GM19043 (cell line): ENCODE measurements around the gene HIPK2.

Experiments used
- ATAC-seq: cut with Tn5 transposase; IDR thresholded peaks from one replicate; pipeline ENCODE4 v1.9.1; 2021; ENCODE audit warnings: low read depth; ENCODE audit not compliant: unreplicated experiment

The HIPK2 gene

DNA sequence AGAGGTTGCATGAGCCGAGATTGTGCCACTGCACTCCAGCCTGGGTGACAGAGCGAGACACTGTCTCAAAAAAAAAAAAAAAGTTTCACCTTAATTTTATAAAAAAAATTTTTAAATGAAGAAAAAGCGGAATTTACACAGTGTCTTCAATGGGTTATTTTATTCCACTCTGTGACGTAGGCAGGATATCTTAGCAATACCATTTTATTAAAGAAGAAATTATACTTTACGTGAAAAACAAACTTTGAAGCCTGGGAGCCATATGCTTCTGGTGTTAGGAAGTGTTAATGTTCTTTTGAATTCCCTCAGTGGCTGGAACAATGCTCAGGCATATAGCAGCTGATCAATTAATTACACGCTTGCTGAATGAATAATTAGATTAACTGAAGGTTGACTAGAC, 176.6 kb downstream of the HIPK2 start:
- ATAC-seq = no peak

DNA sequence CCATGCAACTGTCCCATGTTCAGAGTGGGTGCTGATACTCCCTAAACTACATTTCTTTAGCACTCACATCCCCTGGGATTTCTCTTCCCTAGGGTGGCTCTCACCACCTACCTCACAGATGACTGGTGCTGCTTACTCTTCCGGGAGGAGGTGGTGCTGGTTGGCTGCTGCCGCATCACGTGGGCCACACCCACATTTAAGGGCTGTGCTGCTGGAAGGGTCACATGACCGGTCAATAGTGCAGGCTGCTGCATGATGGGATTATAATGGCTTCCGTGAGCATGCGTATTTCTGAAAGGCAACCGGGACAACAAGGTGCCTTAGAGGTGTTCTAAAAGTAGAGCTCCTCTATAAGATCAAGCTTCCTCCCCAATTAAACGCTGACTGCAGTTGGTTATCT, 177.5 kb downstream of the HIPK2 start:
- no peak for ATAC-seq

- no peak for ATAC-seq
Observed at GRCh38 chr7:139598642-139599041, 179.2 kb downstream of the HIPK2 start.

GRCh38 chr7:139597028-139597427, 180.8 kb downstream of the HIPK2 start:
- ATAC-seq = no peak

GRCh38 chr7:139596626-139597025, 181.2 kb downstream of the HIPK2 start:
- ATAC-seq = no peak

GRCh38 chr7:139595806-139596205, 182.0 kb downstream of the HIPK2 start:
- ATAC-seq = no peak

- no peak for ATAC-seq
Observed at GRCh38 chr7:139594911-139595476, 182.8 kb downstream of the HIPK2 start.

- ATAC-seq = no peak
Observed at GRCh38 chr7:139594090-139594489, 183.7 kb downstream of the HIPK2 start.

- ATAC-seq = no peak
Observed at GRCh38 chr7:139592801-139593461, 184.9 kb downstream of the HIPK2 start.

DNA sequence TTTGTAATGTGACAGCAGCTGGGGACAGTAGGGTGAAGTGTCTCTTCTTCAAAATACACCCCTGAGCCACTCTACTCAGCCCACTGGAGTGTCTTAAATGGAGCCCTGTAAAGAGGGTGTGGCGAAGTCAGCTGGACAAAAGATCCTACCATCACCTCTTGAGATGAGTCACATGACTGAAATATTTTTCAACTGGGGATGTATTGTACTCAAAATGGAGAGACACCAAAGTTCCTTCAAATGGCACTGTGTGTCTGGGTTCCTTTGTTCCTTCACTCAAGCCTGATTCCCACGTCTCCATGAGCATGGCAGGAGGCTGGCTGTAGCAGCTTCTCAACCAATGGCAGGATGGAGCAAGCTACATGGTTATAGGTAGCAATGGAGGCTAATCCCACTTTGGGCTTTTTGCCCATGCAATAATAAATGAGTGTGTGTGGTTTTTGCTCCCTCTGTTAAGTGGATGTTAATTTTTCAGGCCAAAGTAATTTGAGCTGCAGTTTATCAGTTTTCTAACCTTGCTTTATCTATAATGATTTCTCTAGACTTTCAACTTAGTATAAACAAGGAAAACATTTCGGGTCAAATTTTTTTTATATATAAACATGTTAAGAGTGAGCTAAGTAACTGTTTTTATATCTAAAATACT, 186.1 kb downstream of the HIPK2 start:
- ATAC-seq = no peak

GRCh38 chr7:139589474-139589873, 188.3 kb downstream of the HIPK2 start:
- ATAC-seq = no peak

DNA sequence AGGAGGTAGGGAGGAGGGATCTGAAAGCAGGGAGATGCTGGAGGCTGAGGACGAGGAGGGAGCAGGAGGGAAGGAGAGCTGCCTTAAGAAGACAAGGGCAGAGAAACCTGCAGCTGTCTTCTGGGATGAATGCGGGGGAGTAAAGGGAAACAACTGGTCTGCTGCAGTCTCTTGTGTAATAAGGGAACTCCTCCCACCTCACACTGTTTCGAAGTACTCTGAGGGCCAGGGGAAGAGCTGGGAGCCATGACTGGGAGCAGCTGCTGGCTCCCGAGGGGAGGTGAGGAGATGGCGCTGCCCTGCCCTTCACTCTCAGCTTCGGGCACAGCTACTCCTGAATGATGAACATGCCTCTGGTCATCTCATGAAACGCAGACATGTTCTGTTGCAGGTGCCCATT, 189.2 kb downstream of the HIPK2 start:
- ATAC-seq = no peak

DNA sequence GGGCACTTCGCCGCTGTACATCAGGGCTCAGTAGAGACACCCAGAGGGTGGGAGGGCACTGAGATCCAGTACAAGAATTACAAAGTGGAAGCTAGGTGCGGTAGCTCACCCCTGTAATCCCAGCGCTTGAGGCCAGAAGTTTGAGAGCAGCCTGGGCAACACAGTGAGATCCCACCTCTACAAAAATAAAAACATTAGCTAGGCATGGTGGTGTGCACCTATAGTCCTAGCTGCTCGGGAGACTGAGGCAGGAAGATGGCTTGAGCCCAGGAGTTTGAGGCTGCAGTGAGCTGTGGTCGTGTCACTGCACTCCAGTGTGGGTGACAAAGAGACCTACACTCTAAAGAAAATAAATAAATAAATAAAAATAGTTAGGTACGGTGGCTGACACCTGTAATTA, 190.3 kb downstream of the HIPK2 start:
- no peak for ATAC-seq

GRCh38 chr7:139586286-139586685, 191.5 kb downstream of the HIPK2 start:
- no peak for ATAC-seq

GRCh38 chr7:139585042-139585441, 192.8 kb downstream of the HIPK2 start:
- no peak for ATAC-seq

- no peak for ATAC-seq
Observed at GRCh38 chr7:139583826-139584553, 193.8 kb downstream of the HIPK2 start.

DNA sequence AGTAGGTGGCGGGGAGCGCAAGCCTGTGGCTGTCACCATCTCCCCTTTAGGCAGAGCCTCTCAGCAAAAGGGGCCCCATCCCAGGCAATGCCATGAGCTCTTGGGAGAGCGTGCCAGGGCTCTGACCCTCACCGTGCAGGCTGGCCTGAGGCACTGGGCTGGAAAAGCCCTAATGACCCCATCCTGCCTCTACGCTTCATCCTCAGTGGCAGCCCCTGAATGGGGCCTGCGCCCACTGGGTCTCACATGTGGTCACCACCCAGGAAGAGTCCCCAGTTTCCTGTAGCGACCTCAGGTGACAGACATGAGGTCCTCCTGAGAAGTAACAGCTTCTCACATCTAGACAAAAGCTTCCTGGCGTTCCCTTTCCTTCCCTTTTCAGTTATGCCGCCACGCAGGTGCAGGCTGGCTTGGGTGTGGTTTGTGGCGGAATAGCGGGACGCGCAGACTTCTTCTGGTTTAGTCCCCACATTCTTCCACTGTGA, 195.1 kb downstream of the HIPK2 start:
- ATAC-seq = no peak

DNA sequence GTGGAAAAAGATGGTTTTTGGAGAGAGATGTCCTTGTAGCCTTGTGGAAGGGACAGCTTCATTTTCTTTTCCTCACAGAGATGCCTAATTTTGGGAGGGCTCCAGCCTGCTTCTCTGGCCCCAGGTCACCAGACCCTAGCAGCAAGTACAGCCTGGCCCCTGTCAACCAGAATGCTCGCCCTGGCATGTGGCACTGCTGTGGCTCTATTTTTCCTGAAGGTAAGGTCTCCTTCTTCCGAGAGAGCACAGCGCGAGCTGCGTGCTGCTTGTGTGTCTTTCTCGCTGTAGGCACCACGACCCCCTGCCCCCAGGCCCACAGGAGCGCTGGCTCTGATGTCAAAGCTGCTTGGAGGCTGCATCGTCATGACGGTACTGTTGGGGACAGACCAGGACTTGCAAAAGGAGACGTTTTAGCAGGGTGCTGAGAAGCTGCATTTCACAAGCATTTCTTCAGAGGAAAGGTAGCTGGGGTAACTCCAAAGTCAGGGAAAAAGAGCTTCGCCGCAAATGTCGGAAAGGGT, 195.6 kb downstream of the HIPK2 start:
- no peak for ATAC-seq

- ATAC-seq = no peak
Observed at GRCh38 chr7:139580435-139580834, 197.4 kb downstream of the HIPK2 start.

GRCh38 chr7:139576179-139576973, 201.4 kb downstream of the HIPK2 start:
- no peak for ATAC-seq
